Stomach (tissue), 4 donors: Measurements from ENCODE around the gene RPP25.
A peak's percentile ranks its signal among the peaks of the same experiment; 100 is the strongest.

Source experiments
- EP300 ChIP-seq: sonication (generic); formaldehyde crosslinking; IDR thresholded peaks from one replicate; pipeline ENCODE4 v1.6.1; 2017; ENCODE audit warnings: antibody characterized with exemption
- POLR2A ChIP-seq, 4 donors: fragments of 450-650 bp; IDR thresholded peaks; one replicate each; pipeline ENCODE4 v1.6.1; 2016; ENCODE audit warnings: antibody characterized with exemption in 4 of 4, control low read depth in 2 of 4, mild to moderate bottlenecking in 1 of 4, moderate library complexity in 1 of 4
- POLR2AphosphoS5 ChIP-seq, 3 donors: sonication (generic); formaldehyde crosslinking; IDR thresholded peaks; one replicate each; pipeline ENCODE4 v1.6.1; 2016; ENCODE audit warnings: antibody characterized with exemption in 3 of 3
- TF ChIP-seq, protein P1 (sequence below), 7 experiments: fragments of 450-650 bp in 4 of 7; fragments of 200-600 bp in 3 of 7; sonication (generic) in 3 of 7; IDR thresholded peaks; one replicate each; pipeline ENCODE4 v1.5.1; 2016 to 2019; ENCODE audit warnings: antibody characterized with exemption in 7 of 7, control low read depth in 2 of 7, mild to moderate bottlenecking in 1 of 7

DNA sequence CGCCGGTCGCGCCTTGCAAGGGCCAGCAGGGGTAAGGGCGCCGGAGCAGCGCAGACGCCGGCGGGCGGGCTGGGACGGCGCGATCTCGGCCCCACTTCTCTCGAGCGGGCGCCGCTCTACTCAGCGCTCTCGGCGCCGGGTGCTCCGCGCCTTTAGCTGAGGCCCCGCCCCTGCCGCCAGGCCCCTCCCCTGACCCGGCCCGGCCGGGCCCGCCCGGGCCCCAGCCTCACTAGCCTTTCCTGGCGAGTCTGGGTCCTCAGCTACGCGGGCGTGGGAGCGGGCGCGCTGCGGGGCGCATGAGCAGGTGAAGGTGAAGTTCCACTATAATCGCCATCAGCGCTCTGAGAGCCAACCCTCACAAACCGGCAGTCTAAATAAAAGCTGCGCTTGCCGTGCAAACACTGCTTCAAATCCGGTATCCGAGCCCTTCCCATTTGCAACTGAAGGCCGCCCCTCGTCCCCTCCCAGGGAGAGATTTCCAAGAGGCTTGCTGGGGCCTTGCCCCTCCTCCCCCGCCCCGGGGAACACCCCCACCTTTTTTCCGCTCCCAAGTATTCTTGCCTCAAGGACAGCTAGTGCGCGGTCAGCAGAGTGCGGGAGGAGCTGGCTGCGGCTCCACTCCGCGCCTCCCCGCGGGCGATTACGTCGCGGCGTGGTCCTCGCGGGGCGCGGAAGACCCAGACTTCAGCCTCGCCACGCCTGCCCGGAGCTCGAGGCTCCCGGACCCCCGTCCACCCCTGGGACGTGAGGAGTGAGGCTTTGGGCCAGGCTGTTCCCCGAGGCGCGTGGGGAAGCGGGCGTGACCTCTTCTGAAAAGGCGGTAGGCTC, at the start of gene RPP25:
- TF ChIP-seq POLR2AphosphoS5 (IDR thresholded peaks at IDR 0.05) (peak in 2 of 3 donors; percentile 37 to 55), POLR2A (IDR thresholded peaks at IDR 0.05) (no peak), EP300 (no peak)
- TF ChIP-seq, protein P1, sequence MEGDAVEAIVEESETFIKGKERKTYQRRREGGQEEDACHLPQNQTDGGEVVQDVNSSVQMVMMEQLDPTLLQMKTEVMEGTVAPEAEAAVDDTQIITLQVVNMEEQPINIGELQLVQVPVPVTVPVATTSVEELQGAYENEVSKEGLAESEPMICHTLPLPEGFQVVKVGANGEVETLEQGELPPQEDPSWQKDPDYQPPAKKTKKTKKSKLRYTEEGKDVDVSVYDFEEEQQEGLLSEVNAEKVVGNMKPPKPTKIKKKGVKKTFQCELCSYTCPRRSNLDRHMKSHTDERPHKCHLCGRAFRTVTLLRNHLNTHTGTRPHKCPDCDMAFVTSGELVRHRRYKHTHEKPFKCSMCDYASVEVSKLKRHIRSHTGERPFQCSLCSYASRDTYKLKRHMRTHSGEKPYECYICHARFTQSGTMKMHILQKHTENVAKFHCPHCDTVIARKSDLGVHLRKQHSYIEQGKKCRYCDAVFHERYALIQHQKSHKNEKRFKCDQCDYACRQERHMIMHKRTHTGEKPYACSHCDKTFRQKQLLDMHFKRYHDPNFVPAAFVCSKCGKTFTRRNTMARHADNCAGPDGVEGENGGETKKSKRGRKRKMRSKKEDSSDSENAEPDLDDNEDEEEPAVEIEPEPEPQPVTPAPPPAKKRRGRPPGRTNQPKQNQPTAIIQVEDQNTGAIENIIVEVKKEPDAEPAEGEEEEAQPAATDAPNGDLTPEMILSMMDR (IDR thresholded peaks at IDR 0.05): no peak
